GM23338 (cell line): ENCODE results near the gene RAD51B. TPM values are rescaled to one million over a fixed set of nuclear protein-coding genes. Genes with fewer than 3 reads are reported as not detected.

Experiments used
- ATAC-seq: fragments of 200-7000 bp; cut with Tn5 transposase; 3 replicates; pipeline ENCODE4 v1.9.1; 2020
- DNase-seq: peaks from one replicate; pipeline ENCODE4 v3.0.0-alpha.2; 2015; ENCODE audit warnings: low spot score
- H2AFZ ChIP-seq: fragments of 200-600 bp; sonication (generic); 2 replicates; pipeline ENCODE4 v1.8.0; 2016; ENCODE audit warnings: antibody characterized with exemption, mild to moderate bottlenecking, moderate library complexity
- H3F3A ChIP-seq: fragments of 200-600 bp; sonication (generic); replicated peaks from 2 replicates; pipeline ENCODE4 v1.8.0; 2017; ENCODE audit warnings: antibody characterized with exemption, mixed run types, low read depth
- H3K27ac ChIP-seq: fragments of 200-600 bp; sonication (generic); 2 replicates; pipeline ENCODE4 v1.6.1; 2016; ENCODE audit warnings: low read depth
- H3K27me3 ChIP-seq: fragments of 200-600 bp; sonication (generic); 2 replicates; pipeline ENCODE4 v1.8.0; 2016; ENCODE audit warnings: mild to moderate bottlenecking, mixed run types, moderate library complexity; ENCODE audit not compliant: insufficient read depth
- H3K36me3 ChIP-seq: fragments of 200-600 bp; sonication (generic); 2 replicates; pipeline ENCODE4 v1.8.0; 2016; ENCODE audit warnings: mild to moderate bottlenecking; ENCODE audit not compliant: insufficient read depth
- H3K4me1 ChIP-seq: fragments of 200-600 bp; sonication (generic); 2 replicates; pipeline ENCODE4 v1.8.0; 2016; ENCODE audit warnings: mild to moderate bottlenecking, moderate library complexity; ENCODE audit not compliant: insufficient read depth
- H3K4me2 ChIP-seq: fragments of 200-600 bp; sonication (generic); 2 replicates; pipeline ENCODE4 v1.7.1; 2017; ENCODE audit warnings: mixed run types
- H3K4me3 ChIP-seq: fragments of 200-600 bp; sonication (generic); 2 replicates; pipeline ENCODE4 v1.6.1; 2016; ENCODE audit warnings: mixed run types
- H3K79me2 ChIP-seq: fragments of 200-600 bp; sonication (generic); replicated peaks from 2 replicates; pipeline ENCODE4 v1.8.0; 2017; ENCODE audit warnings: mild to moderate bottlenecking; ENCODE audit not compliant: insufficient read depth
- H3K9me2 ChIP-seq: fragments of 200-600 bp; sonication (generic); 2 replicates; pipeline ENCODE4 v1.8.0; 2017; ENCODE audit not compliant: insufficient read depth
- H4K20me1 ChIP-seq: fragments of 200-600 bp; sonication (generic); replicated peaks from 2 replicates; pipeline ENCODE4 v1.8.0; 2017; ENCODE audit warnings: mild to moderate bottlenecking; ENCODE audit not compliant: insufficient read depth
- H3K27ac Mint-ChIP-seq: 2 replicates; pipeline ENCODE4 v1.8.0; 2020; ENCODE audit warnings: inconsistent platforms, mild to moderate bottlenecking, moderate library complexity, mixed read lengths
- H3K27me3 Mint-ChIP-seq: 3 replicates; pipeline ENCODE4 v1.8.0; 2022; ENCODE audit warnings: low read depth, mild to moderate bottlenecking, moderate library complexity, mixed read lengths, inconsistent platforms; ENCODE audit not compliant: insufficient read depth, poor library complexity
- H3K36me3 Mint-ChIP-seq: 3 replicates; pipeline ENCODE4 v1.8.0; 2021; ENCODE audit warnings: low read depth, mild to moderate bottlenecking, inconsistent platforms, moderate library complexity, mixed read lengths
- H3K4me1 Mint-ChIP-seq: 3 replicates; pipeline ENCODE4 v1.8.0; 2020; ENCODE audit warnings: mild to moderate bottlenecking, inconsistent platforms, mixed read lengths
- H3K4me3 Mint-ChIP-seq: 3 replicates; pipeline ENCODE4 v1.8.0; 2021; ENCODE audit warnings: moderate library complexity, mild to moderate bottlenecking, inconsistent platforms, mixed read lengths
- H3K9me3 Mint-ChIP-seq: 3 replicates; pipeline ENCODE4 v1.8.0; 2020; ENCODE audit warnings: moderate library complexity, mild to moderate bottlenecking, inconsistent platforms, mixed read lengths
- CREB1 ChIP-seq: fragments of 250-450 bp; sonication (Bioruptor Pico); IDR thresholded peaks from 2 replicates; pipeline ENCODE4 v1.5.0; 2020; ENCODE audit warnings: low read depth, mild to moderate bottlenecking, moderate library complexity
- EZH2 ChIP-seq: fragments of 200-600 bp; sonication (generic); IDR thresholded peaks from one replicate; pipeline ENCODE4 v1.8.0; 2017; ENCODE audit warnings: antibody characterized with exemption, mild to moderate bottlenecking, low read depth; ENCODE audit not compliant: unreplicated experiment
- EZH2phosphoT487 ChIP-seq: fragments of 200-600 bp; sonication (generic); IDR thresholded peaks from one replicate; pipeline ENCODE4 v1.8.1; 2018; ENCODE audit warnings: antibody characterized with exemption; ENCODE audit not compliant: unreplicated experiment
- NANOG ChIP-seq: IDR thresholded peaks from 2 replicates; pipeline ENCODE4 v1.6.1; 2016; ENCODE audit warnings: antibody characterized with exemption, borderline replicate concordance
- POLR2AphosphoS5 ChIP-seq: IDR thresholded peaks from 2 replicates; pipeline ENCODE4 v1.6.1; 2016; ENCODE audit warnings: antibody characterized with exemption, low read depth
- REST ChIP-seq: IDR thresholded peaks from one replicate; pipeline ENCODE4 v1.6.1; 2018; ENCODE audit warnings: antibody characterized with exemption; ENCODE audit not compliant: unreplicated experiment
- STAT1 ChIP-seq: IDR thresholded peaks from one replicate; pipeline ENCODE4 v1.6.1; 2016; ENCODE audit warnings: antibody characterized with exemption; ENCODE audit not compliant: unreplicated experiment
- ZNF114 ChIP-seq: fragments of 250-450 bp; sonication (Bioruptor Pico); IDR thresholded peaks from 2 replicates; pipeline ENCODE4 v1.5.0; 2020; ENCODE audit warnings: mild to moderate bottlenecking, moderate library complexity
- ZNF331 ChIP-seq: fragments of 250-450 bp; sonication (Bioruptor Pico); IDR thresholded peaks from 2 replicates; pipeline ENCODE4 v1.5.0; 2020; ENCODE audit warnings: low read depth, mild to moderate bottlenecking, moderate library complexity
- ZNF462 ChIP-seq: fragments of 250-450 bp; sonication (Bioruptor Pico); IDR thresholded peaks from 2 replicates; pipeline ENCODE4 v1.5.0; 2020; ENCODE audit warnings: mild to moderate bottlenecking, moderate library complexity
- polyA plus RNA-seq: library from polyadenylated mRNA; unstranded; fragments of >200 nt; fragmentation: Nextera tagmentation; extraction: Ambion mirVana; gene quantifications from 2 replicates; pipeline ENCODE4 v1.2.1, GENCODE V29; 2016
- total RNA-seq: library from RNA; depleted of rRNA; stranded (reverse); fragments of >200 nt; shearing (Covaris generic); gene quantifications from 2 replicates; pipeline ENCODE4 v1.2.3, GENCODE V29; 2014
- TF ChIP-seq, protein P1 (sequence below), 2 experiments: fragments of 200-600 bp in 1 of 2; sonication (generic) in 1 of 2; conservative IDR thresholded peaks; 2 replicates each; pipeline versions ENCODE4 v1.5.1 to v1.6.1; 2016 to 2017; ENCODE audit warnings: antibody characterized with exemption in 2 of 2, low read depth in 2 of 2, mild to moderate bottlenecking in 2 of 2, moderate library complexity in 1 of 2
- TF ChIP-seq, protein P2 (sequence below): IDR thresholded peaks from 2 replicates; pipeline ENCODE4 v1.6.1; 2016; ENCODE audit warnings: antibody characterized with exemption

Gene RAD51B
- total and polyA plus RNA-seq, 2 experiments from 2014 or later, result 15.7 to 29.1 TPM

GRCh38 chr14:67918838-67919237 is 99.3 kb downstream of the RAD51B start:
- TF ChIP-seq, protein P1, sequence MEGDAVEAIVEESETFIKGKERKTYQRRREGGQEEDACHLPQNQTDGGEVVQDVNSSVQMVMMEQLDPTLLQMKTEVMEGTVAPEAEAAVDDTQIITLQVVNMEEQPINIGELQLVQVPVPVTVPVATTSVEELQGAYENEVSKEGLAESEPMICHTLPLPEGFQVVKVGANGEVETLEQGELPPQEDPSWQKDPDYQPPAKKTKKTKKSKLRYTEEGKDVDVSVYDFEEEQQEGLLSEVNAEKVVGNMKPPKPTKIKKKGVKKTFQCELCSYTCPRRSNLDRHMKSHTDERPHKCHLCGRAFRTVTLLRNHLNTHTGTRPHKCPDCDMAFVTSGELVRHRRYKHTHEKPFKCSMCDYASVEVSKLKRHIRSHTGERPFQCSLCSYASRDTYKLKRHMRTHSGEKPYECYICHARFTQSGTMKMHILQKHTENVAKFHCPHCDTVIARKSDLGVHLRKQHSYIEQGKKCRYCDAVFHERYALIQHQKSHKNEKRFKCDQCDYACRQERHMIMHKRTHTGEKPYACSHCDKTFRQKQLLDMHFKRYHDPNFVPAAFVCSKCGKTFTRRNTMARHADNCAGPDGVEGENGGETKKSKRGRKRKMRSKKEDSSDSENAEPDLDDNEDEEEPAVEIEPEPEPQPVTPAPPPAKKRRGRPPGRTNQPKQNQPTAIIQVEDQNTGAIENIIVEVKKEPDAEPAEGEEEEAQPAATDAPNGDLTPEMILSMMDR (conservative IDR thresholded peaks at IDR 0.05; ENCODE audit: low read depth in 2 of 2), result no peak
- no peak for TF ChIP-seq CREB1
- no peak for TF ChIP-seq ZNF114 (CRISPR knock-in tag)
- TF ChIP-seq ZNF331, result no peak
- TF ChIP-seq ZNF462, result no peak
- TF ChIP-seq POLR2AphosphoS5, result no peak
- no peak for TF ChIP-seq STAT1
- TF ChIP-seq NANOG, result no peak
- TF ChIP-seq EZH2, result no peak
- TF ChIP-seq, protein P2, sequence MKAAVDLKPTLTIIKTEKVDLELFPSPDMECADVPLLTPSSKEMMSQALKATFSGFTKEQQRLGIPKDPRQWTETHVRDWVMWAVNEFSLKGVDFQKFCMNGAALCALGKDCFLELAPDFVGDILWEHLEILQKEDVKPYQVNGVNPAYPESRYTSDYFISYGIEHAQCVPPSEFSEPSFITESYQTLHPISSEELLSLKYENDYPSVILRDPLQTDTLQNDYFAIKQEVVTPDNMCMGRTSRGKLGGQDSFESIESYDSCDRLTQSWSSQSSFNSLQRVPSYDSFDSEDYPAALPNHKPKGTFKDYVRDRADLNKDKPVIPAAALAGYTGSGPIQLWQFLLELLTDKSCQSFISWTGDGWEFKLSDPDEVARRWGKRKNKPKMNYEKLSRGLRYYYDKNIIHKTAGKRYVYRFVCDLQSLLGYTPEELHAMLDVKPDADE, result no peak
- no peak for TF ChIP-seq EZH2phosphoT487
- TF ChIP-seq REST, result no peak
- H3K27ac Mint-ChIP-seq, result no peak overlapping the region
- Histone ChIP-seq H3K4me1 (peaks cover 9% of the 10 kb centered on the region; the same call in 1 of the 2 replicates), H3K36me3 (no peaks in the 10 kb centered on the region), H3K27ac (no peak overlapping the region), H3K4me2 (no peak overlapping the region), H3K4me3 (no peak overlapping the region), H2AFZ (no peak overlapping the region), H3K27me3 (no peaks in the 10 kb centered on the region), H3F3A (no peaks in the 10 kb centered on the region), H3K79me2 (no peaks in the 10 kb centered on the region), H3K9me2 (no peaks in the 10 kb centered on the region), H4K20me1 (no peaks in the 10 kb centered on the region)
- no peak overlapping the region for H3K4me3 Mint-ChIP-seq
- no peaks in the 10 kb centered on the region for H3K27me3 Mint-ChIP-seq
- no peaks in the 10 kb centered on the region for H3K9me3 Mint-ChIP-seq
- no peak for ATAC-seq
- no peak for DNase-seq
- no peaks in the 10 kb centered on the region for H3K4me1 Mint-ChIP-seq
- H3K36me3 Mint-ChIP-seq, result no peaks in the 10 kb centered on the region; the same call in 2 of the 3 replicates
